Motor neuron (in vitro differentiated cells): Measurements from ENCODE around the gene SOX9. TPM values are rescaled to one million over a fixed set of nuclear protein-coding genes. Genes with fewer than 3 reads are reported as not detected.

ENCODE experiments used
- ATAC-seq, 8 experiments: fragments of 200-7000 bp; cut with Tn5 transposase; replicated peaks in 6 of 8; 2 replicates each; pipeline ENCODE4 v1.8.0; 2021; ENCODE audit warnings: mild to moderate bottlenecking in 8 of 8, moderate library complexity in 8 of 8
- H3K27ac ChIP-seq, 2 donors: fragments of 250-450 bp; sonication (Bioruptor Pico); 2 replicates each; pipeline ENCODE4 v1.9.0; 2021; ENCODE audit warnings: antibody characterized with exemption in 2 of 2, mild to moderate bottlenecking in 2 of 2, moderate library complexity in 1 of 2
- H3K4me1 ChIP-seq, 2 donors: fragments of 250-450 bp; sonication (Bioruptor Pico); replicated peaks in 1 of 2; 2 replicates each; pipeline ENCODE4 v1.6.1; 2021; ENCODE audit warnings: antibody characterized with exemption in 2 of 2, mild to moderate bottlenecking in 2 of 2, moderate library complexity in 1 of 2
- H3K4me3 ChIP-seq, 5 donors: fragments of 250-450 bp; sonication (Bioruptor Pico); 2 replicates each; pipeline ENCODE4 v1.9.0; 2021; ENCODE audit warnings: antibody characterized with exemption in 5 of 5, mild to moderate bottlenecking in 5 of 5, moderate library complexity in 4 of 5
- WGBS, 10 experiments: fragments of 450-650 bp; shearing (Covaris generic); methylation state at CpG; one replicate each; pipeline ENCODE4 v1.0.0; 2022; 5-methylcytosine and 5-hydroxymethylcytosine counted together
- in situ Hi-C, 9 experiments: fragments of 400-800 bp; cut with MboI; loops; one replicate each; pipeline ENCODE4 v1.15.0; 2021; ENCODE audit warnings: low sequenced_read_pairs in 9 of 9, low pct_unique_long_range_greater_than_20kb in 2 of 9; ENCODE audit not compliant: unreplicated experiment in 9 of 9
- total RNA-seq, 8 experiments: library from RNA; unstranded; fragments of 300-600 nt; gene quantifications; 2 replicates each; pipeline versions ENCODE4 v1.2.3 to v1.2.4, GENCODE V29; 2022

Gene SOX9
- total RNA-seq, 8 experiments from 2014 or later, result 1.8 to 108 (median 17.3) TPM

GRCh38 chr17:72175263-72175662 is 54.4 kb downstream of the SOX9 start:
- Histone ChIP-seq H3K4me3 (no peak overlapping the region), H3K27ac (no peak overlapping the region), H3K4me1 (peaks cover 9 to 14% of the 10 kb centered on the region in 2 donors)
- in situ Hi-C loops, result no loop called here
- WGBS, 10 experiments, result 67 to 100% (median 93%) methylated on average over 1 to 3 of the region's 4 CpGs; no CpG with 5 or more reads in 4 of the 10 experiments
- no peak for ATAC-seq
